CD4-positive, alpha-beta T cell treated with Interferon alpha-2 for 1 hour (primary cell): Measurements from ENCODE around the gene CPLX3.

ENCODE experiments used
- DNase-seq, 2 donors: peaks; one replicate each; pipeline ENCODE4 v3.0.0-alpha.2; 2020 to 2022

CPLX3 gene

GRCh38 chr15:74804935-74805334, 21.5 kb upstream of the CPLX3 start:
- DNase-seq = no peak

GRCh38 chr15:74807282-74807681, 19.1 kb upstream of the CPLX3 start:
- no peak for DNase-seq

- DNase-seq = no peak
Observed at GRCh38 chr15:74808078-74808839, 18.2 kb upstream of the CPLX3 start.

GRCh38 chr15:74808840-74809229, 17.6 kb upstream of the CPLX3 start:
- no peak for DNase-seq

- no peak for DNase-seq
Observed at GRCh38 chr15:74809242-74809641, 17.2 kb upstream of the CPLX3 start.

GRCh38 chr15:74809956-74810355, 16.5 kb upstream of the CPLX3 start:
- DNase-seq = no peak

GRCh38 chr15:74812533-74812932, 13.9 kb upstream of the CPLX3 start, which contains the start of gene LMAN1L:
Gene LMAN1L, plus strand, starts transcription at chr15:74812835. Its CDS starts 20 bp downstream, at chr15:74812855.
- no peak for DNase-seq

GRCh38 chr15:74815121-74815934, 11.1 kb upstream of the CPLX3 start:
- no peak for DNase-seq

GRCh38 chr15:74815961-74816360, 10.5 kb upstream of the CPLX3 start:
- no peak for DNase-seq

GRCh38 chr15:74816624-74817369, 9.6 kb upstream of the CPLX3 start:
- DNase-seq = no peak

- no peak for DNase-seq
Observed at GRCh38 chr15:74817370-74817737, 9.1 kb upstream of the CPLX3 start.

- no peak for DNase-seq
Observed at GRCh38 chr15:74820056-74820455, 6.4 kb upstream of the CPLX3 start.

GRCh38 chr15:74821091-74821789, 5.2 kb upstream of the CPLX3 start:
- peak in 1 of 2 donors; percentile 31 for DNase-seq

- no peak for DNase-seq
Observed at GRCh38 chr15:74821790-74822158, 4.7 kb upstream of the CPLX3 start.

- no peak for DNase-seq
Observed at GRCh38 chr15:74822233-74822632, 4.2 kb upstream of the CPLX3 start.

GRCh38 chr15:74823324-74823723, 3.1 kb upstream of the CPLX3 start:
- no peak for DNase-seq

- DNase-seq = no peak
Observed at GRCh38 chr15:74824976-74825375, 1.5 kb upstream of the CPLX3 start.

- DNase-seq = no peak
Observed at GRCh38 chr15:74825866-74826265, 561 bp upstream of the CPLX3 start.

- no peak for DNase-seq
Observed at GRCh38 chr15:74826921-74827320, 494 bp downstream of the CPLX3 start.

GRCh38 chr15:74827614-74828013, 1.2 kb downstream of the CPLX3 start:
- no peak for DNase-seq

GRCh38 chr15:74828835-74829234, 2.4 kb downstream of the CPLX3 start:
- DNase-seq = no peak

- DNase-seq = no peak
Observed at GRCh38 chr15:74829486-74829885, 3.1 kb downstream of the CPLX3 start.

GRCh38 chr15:74829991-74830390, 3.6 kb downstream of the CPLX3 start:
- no peak for DNase-seq
